MG63 (cell line): ENCODE results near the gene UNC13B. TPM values are rescaled to one million over a fixed set of nuclear protein-coding genes. Genes with fewer than 3 reads are reported as not detected.
"Not testable (repeated sequence)": the region's sequence is repeated elsewhere in the genome, so short reads cannot be mapped to it uniquely, and the experiment has no call there.

Experiments
- DNase-seq: peaks from one replicate; pipeline ENCODE4 v3.0.0-alpha.2; 2020
- H3K27me3 ChIP-seq: fragments of 250-450 bp; sonication (Bioruptor Pico); 2 replicates; pipeline ENCODE4 v1.5.1; 2020; ENCODE audit warnings: mild to moderate bottlenecking, moderate library complexity
- H3K36me3 ChIP-seq: fragments of 250-450 bp; sonication (Bioruptor Pico); 2 replicates; pipeline ENCODE4 v1.5.1; 2020; ENCODE audit warnings: mild to moderate bottlenecking, moderate library complexity
- H3K4me3 ChIP-seq: fragments of 250-450 bp; sonication (Bioruptor Pico); 2 replicates; pipeline ENCODE4 v1.5.1; 2020; ENCODE audit warnings: mild to moderate bottlenecking, moderate library complexity
- H3K9me3 ChIP-seq: fragments of 250-450 bp; sonication (Bioruptor Pico); 2 replicates; pipeline ENCODE4 v1.5.1; 2020; ENCODE audit warnings: mild to moderate bottlenecking, moderate library complexity
- total RNA-seq: library from RNA; depleted of rRNA; stranded (reverse); fragments of >200 nt; shearing (Covaris generic); gene quantifications from 2 replicates; pipeline ENCODE4 v1.2.3, GENCODE V29; 2014; ENCODE audit warnings: low replicate concordance

Gene UNC13B
- total RNA-seq, 1 experiment from 2014 or later: 2.4 TPM

GRCh38 chr9:35191105-35191504, 29.3 kb downstream of the UNC13B start:
- Histone ChIP-seq H3K4me3 (no peak overlapping the region), H3K9me3 (no peaks in the 10 kb centered on the region), H3K36me3 (no peaks in the 10 kb centered on the region), H3K27me3 (no peaks in the 10 kb centered on the region)
- no peak for DNase-seq

DNA sequence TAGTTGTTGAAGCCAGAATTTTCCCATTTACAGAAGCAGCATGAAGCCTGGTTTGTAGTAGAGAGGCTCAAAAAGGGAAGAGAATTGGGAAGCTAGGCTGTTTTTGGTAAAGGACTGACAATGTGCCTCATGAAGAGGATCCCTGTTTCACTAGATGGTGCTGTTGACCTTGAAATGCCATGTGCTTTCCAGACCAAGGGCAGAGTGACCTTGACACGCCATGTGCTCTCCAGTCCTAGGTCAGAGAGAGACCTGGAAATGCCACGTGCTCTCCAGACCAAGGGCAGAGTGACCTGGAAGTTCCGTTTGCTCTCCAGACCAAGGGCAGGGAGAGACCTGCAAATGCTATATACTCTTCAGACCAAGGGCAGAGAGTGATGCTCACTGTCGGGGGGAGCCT, 32.0 kb downstream of the UNC13B start:
- no peaks in the 10 kb centered on the region for H3K27me3 ChIP-seq
- H3K36me3 ChIP-seq: no peaks in the 10 kb centered on the region
- H3K9me3 ChIP-seq: no peaks in the 10 kb centered on the region
- H3K4me3 ChIP-seq: no peak overlapping the region
- no peak for DNase-seq

- no peaks in the 10 kb centered on the region for H3K9me3 ChIP-seq
- H3K27me3 ChIP-seq: no peaks in the 10 kb centered on the region
- H3K4me3 ChIP-seq: no peak overlapping the region
- no peaks in the 10 kb centered on the region for H3K36me3 ChIP-seq
- no peak for DNase-seq
Measured at GRCh38 chr9:35195683-35196082, 33.9 kb downstream of the UNC13B start.

DNA sequence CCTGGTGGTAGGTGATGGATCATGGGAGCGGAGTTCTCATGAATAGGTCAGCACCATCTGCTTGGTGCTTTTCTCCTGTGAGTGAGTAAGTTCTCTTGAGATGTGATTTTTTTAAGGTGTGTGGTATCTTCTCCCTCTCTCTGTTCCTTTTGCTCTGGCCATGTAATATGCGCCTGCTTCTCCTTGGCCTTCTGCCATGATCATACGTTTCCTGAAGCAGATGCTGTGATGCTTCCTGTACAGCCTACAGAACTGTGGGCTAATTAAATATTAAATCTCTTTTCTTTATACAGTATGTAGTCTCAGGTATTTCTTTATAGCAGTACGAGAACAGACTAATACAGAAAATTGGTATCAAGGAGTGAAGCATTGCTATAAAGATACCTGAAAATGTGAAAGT, 36.4 kb downstream of the UNC13B start:
- Histone ChIP-seq H3K4me3 (no peak overlapping the region), H3K9me3 (no peaks in the 10 kb centered on the region), H3K36me3 (no peaks in the 10 kb centered on the region), H3K27me3 (no peaks in the 10 kb centered on the region)
- DNase-seq: no peak

- no peak for DNase-seq
- Histone ChIP-seq H3K36me3 (no peaks in the 10 kb centered on the region), H3K9me3 (no peaks in the 10 kb centered on the region; the same call in 1 of the 2 replicates), H3K27me3 (no peaks in the 10 kb centered on the region), H3K4me3 (no peak overlapping the region)
Measured at GRCh38 chr9:35203528-35203927, 41.7 kb downstream of the UNC13B start.

- H3K36me3 ChIP-seq: no peaks in the 10 kb centered on the region
- no peak for DNase-seq
- no peak overlapping the region for H3K4me3 ChIP-seq
- no peaks in the 10 kb centered on the region for H3K27me3 ChIP-seq
- no peaks in the 10 kb centered on the region; the same call in 1 of the 2 replicates for H3K9me3 ChIP-seq
Measured at GRCh38 chr9:35205340-35205739, 43.5 kb downstream of the UNC13B start.

GRCh38 chr9:35211854-35212253, 50.0 kb downstream of the UNC13B start:
- Histone ChIP-seq H3K36me3 (no peaks in the 10 kb centered on the region), H3K4me3 (no peak overlapping the region), H3K27me3 (no peaks in the 10 kb centered on the region), H3K9me3 (no peaks in the 10 kb centered on the region)
- no peak for DNase-seq

DNA sequence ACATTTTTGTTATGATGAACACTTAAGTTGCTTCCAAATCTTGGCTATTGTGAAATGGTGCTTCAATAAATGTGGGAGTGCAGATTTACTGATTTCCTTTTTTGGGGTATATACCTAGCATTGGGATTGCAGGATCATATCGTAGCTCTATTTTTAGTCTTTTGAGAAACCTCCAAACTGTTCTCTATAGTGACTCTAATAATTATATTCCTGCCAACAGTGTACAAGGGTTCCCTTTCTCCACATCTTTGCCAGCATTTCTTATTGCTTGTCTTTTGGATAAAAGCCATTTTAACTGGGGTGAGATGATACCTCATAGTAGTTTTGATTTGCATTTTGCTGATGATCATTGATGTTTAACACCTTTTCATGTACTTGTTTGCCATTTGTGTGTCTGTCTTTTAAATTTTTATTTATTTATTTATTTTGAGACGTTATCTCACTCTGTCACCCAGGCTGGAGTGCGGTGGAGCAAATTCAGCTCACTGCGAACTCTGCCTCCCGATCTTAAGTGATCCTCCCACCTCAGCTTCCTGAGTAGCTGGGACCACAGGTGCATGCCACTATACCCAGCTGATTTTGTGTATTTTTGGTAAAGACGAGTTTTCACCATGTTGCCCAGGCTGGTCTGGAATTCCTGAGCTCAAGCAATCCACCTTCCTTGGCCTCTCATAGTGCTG, 59.0 kb downstream of the UNC13B start:
- H3K27me3 ChIP-seq: no peaks in the 10 kb centered on the region
- no peaks in the 10 kb centered on the region for H3K9me3 ChIP-seq
- H3K36me3 ChIP-seq: no peaks in the 10 kb centered on the region
- H3K4me3 ChIP-seq: no peak overlapping the region
- DNase-seq: no peak

- Histone ChIP-seq H3K27me3 (no peaks in the 10 kb centered on the region), H3K4me3 (no peak overlapping the region), H3K9me3 (no peaks in the 10 kb centered on the region), H3K36me3 (no peaks in the 10 kb centered on the region)
- DNase-seq: no peak
Measured at GRCh38 chr9:35225677-35226076, 63.9 kb downstream of the UNC13B start.

DNA sequence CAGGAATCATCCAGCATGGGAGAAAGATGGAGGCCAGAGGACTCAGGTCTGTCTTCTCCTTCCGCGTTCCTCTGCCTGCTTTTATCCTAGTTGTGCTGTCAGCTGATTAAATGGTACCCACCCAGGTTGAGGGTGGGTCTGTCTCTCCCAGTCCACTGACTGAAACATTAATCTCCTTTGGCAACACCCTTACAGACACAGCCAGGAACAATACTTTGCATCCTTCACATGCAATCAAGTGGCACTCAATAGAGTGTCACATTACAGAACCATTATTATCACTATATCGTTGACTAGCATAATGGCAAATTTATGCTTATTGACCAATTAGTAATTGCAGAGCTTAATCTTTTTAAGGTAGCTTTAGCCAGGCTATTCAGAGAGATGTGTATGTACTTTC, 64.8 kb downstream of the UNC13B start:
- Histone ChIP-seq H3K4me3 (no peak overlapping the region), H3K9me3 (no peaks in the 10 kb centered on the region), H3K36me3 (no peaks in the 10 kb centered on the region), H3K27me3 (no peaks in the 10 kb centered on the region)
- DNase-seq: no peak

GRCh38 chr9:35227284-35227683, 65.5 kb downstream of the UNC13B start:
- no peaks in the 10 kb centered on the region for H3K27me3 ChIP-seq
- no peak overlapping the region for H3K4me3 ChIP-seq
- DNase-seq: no peak
- no peaks in the 10 kb centered on the region for H3K9me3 ChIP-seq
- H3K36me3 ChIP-seq: no peaks in the 10 kb centered on the region

DNA sequence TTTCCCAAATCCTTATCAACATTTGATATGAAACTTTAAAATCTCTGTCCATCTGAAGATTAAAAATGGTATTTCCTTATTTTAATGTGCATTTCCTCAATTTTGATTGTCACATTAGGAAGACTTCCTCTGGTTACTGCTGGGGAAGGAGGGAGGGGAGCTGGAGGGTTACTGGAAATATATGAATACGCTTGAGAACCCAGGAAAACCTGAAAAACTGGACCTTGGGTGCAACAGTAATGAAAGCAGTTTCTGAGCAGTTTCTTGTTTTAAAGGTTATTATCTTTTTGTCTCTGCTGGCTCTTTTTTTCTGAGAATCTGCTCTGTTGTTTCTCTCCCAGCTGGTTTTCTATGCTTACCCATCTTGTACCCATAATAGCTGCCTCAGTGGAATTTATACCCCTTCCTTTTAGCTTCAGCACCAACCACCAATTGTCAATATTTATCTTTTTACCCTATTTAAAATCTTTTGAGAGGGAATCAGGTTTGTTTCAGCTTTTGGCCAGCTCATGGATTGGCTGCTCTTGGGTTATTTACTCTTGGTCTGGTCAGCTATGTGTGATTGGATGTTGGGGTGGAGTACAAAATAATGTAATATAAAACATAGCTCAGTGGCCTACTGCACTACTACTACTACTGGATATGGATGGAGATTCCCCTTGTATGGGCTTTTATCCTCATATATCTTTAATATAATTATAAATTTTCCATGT, 67.4 kb downstream of the UNC13B start:
- Histone ChIP-seq H3K4me3 (no peak overlapping the region), H3K9me3 (no peaks in the 10 kb centered on the region), H3K36me3 (no peaks in the 10 kb centered on the region), H3K27me3 (no peaks in the 10 kb centered on the region)
- DNase-seq: no peak

DNA sequence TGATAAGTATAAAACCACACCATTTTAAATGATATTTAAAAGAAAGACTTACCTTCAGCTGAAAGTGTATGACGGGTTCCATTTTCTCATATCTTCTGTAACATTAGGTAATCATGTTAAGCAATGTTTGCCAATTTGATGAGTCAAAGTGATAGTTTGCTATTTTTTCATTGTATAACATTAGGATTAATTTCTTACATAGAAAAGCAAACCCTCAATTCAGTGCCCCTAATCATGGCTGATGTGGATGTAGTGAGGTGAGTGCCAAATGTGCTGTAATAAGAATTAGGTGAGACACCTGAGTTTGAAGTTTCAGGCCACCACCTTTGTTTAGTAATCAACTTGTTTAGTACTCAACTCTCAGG, 68.0 kb downstream of the UNC13B start:
- no peaks in the 10 kb centered on the region for H3K9me3 ChIP-seq
- H3K4me3 ChIP-seq: no peak overlapping the region
- no peaks in the 10 kb centered on the region for H3K27me3 ChIP-seq
- DNase-seq: no peak
- no peaks in the 10 kb centered on the region for H3K36me3 ChIP-seq

GRCh38 chr9:35232867-35233544, 71.2 kb downstream of the UNC13B start:
- H3K36me3 ChIP-seq: no peaks in the 10 kb centered on the region
- H3K4me3 ChIP-seq: no peak overlapping the region
- H3K27me3 ChIP-seq: no peaks in the 10 kb centered on the region
- no peak for DNase-seq
- no peaks in the 10 kb centered on the region for H3K9me3 ChIP-seq

DNA sequence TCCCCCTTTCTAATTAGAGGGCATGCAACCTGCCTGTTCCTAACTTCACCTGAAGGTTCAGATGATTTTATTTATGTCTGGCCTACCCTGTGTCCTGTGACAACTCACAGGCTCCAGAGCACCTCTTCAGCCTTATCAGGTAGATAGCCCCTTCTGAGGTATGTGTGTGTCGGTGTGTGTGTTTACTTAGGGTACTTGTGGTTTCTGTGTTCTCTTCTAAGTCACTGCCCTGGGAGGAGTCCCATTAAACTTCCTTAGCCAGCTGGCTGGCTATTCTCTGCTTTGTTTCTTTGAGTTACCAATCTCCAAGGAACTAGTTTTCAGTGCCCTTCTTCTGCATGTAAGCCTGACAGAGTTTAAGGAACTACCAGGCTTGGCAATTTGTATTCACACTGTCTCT, 74.9 kb downstream of the UNC13B start:
- Histone ChIP-seq H3K4me3 (no peak overlapping the region), H3K36me3 (no peaks in the 10 kb centered on the region), H3K27me3 (no peaks in the 10 kb centered on the region), H3K9me3 (no peaks in the 10 kb centered on the region)
- no peak for DNase-seq

- Histone ChIP-seq H3K9me3 (no peaks in the 10 kb centered on the region), H3K4me3 (no peak overlapping the region), H3K27me3 (no peaks in the 10 kb centered on the region), H3K36me3 (no peaks in the 10 kb centered on the region)
- DNase-seq: no peak
Measured at GRCh38 chr9:35237311-35237710, 75.5 kb downstream of the UNC13B start.

DNA sequence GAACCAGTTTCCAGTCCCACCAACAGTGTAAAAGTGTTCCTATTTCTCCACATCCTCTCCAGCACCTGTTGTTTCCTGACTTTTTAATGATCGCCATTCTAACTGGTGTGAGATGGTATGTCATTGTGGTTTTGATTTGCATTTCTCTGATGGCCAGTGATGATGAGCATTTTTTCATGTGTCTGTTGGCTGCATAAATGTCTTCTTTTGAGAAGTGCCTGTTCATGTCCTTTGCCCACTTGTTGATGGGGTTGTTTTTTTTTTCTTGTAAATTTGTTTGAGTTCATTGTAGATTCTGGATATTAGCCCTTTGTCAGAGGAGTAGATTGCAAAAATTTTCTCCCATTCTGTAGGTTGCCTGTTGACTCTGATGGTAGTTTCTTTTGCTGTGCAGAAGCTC, 84.1 kb downstream of the UNC13B start:
- H3K4me3 ChIP-seq, H3K36me3 ChIP-seq, H3K9me3 ChIP-seq, DNase-seq, H3K27me3 ChIP-seq: not testable (repeated sequence)

GRCh38 chr9:35253075-35253474, 91.3 kb downstream of the UNC13B start:
- H3K9me3 ChIP-seq: no peaks in the 10 kb centered on the region

More at GRCh38 chr9:35253075-35253474, 91.3 kb downstream of the UNC13B start:
- no peaks in the 10 kb centered on the region for H3K27me3 ChIP-seq
- no peak for DNase-seq
- H3K36me3 ChIP-seq: no peaks in the 10 kb centered on the region
- no peak overlapping the region for H3K4me3 ChIP-seq
